HS-5 (cell line): Measurements from ENCODE around the gene NPHS2.
"Not testable (repeated sequence)": the region's sequence is repeated elsewhere in the genome, so short reads cannot be mapped to it uniquely, and the experiment has no call there.

Experiments
- DNase-seq: peaks from one replicate; pipeline ENCODE4 v3.0.0-alpha.2; 2012; ENCODE audit warnings: low read depth

Gene NPHS2

DNA sequence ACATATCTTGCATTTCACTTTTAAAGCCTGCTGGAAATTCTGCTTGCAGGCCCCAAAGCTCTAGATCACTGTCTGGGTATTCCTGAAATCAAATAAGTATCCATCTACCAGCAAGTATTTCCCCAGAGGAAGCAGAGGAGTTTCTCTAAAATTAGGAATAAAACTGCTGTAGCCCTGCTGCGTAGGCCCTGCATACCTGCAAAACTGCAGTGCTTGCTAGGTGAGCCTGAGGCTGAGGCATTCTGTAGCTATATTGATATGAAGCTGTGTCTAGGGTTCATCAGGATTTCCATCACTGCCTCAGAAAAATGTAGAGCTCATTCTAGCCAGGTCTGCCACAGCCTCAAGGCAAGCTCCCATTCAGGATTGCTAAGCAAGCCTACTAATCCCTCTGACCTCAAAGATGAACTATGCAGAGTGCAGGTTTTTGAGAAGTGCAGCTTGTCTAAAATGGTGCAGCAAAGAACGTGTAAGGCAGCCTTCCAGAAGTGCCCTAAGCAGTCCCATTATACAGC is 28.7 kb downstream of the NPHS2 start:
- DNase-seq, result no peak

- DNase-seq, result no peak
Observed at GRCh38 chr1:179545321-179545720, 30.4 kb downstream of the NPHS2 start.

- no peak for DNase-seq
Observed at GRCh38 chr1:179541774-179542173, 34.0 kb downstream of the NPHS2 start.

DNA sequence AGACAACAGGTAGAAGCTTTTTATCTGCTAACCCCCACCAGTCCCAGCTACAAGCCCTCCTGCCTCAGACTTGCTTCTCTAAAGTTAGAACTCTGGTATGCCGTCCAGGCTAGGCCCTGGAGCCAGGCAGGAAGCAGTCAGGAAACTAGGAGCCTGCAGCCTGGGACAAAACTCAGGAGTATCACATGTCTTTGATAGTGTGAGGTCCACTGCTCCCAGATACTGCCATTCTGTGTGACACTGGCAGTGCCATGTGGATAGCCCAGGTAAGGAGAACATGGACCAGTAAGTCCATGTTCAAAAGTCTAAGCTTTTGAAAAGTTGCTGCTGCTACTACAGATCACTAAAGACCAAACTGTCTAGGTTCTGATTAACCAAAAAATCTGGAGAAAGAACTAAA is 45.4 kb downstream of the NPHS2 start:
- DNase-seq, result no peak

DNA sequence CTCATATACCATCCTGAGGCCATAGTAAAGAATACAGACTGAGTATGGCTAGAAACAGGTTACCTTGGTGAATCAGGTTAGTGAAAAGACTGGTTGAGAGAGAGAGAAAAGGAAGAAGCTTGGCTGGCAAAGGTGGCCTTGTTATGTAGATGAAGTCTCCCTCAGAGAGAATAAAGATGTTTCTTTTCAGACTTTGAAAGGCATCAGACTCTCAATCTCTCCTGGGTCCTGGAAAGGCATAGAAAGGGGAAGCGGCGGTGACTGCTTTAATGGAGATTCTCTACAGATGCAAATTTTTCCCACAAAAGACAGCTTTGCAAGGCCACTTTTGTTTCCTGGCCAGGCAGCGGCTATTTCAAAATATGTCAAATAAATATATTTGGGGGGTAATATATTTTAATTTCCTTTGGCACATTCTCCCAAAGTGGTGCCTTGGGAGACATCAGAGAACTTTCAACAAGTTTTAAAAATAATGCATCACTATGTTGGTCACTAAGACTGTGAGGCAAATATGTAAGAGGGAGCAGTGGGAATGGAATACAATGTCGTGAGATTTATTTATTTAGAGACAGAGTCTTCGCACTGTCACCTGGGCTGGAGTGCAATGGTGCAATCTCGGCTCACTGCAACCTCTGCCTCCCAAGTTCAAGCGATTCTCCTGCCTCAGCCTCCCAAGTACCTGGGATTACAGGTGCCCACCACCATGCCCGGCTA is 46.1 kb downstream of the NPHS2 start:
- no peak for DNase-seq

DNA sequence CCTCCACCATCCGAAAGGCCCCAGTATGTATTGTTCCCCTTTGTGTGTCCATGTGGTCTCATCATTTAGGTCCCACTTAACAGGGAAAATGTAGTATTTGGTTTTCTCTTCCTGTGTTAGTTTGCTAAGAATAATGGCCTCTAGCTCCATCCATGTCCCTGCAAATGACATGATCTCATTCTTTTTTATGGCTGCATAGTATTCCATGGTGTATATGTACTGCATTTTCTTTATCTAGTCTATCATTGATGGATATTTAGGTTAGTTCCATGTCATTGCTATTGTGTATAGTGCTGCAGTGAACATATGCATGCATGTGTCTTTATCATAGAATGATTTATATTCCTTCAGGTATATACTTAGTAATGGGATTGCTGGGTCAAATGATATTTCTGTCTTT is 57.2 kb downstream of the NPHS2 start:
- not testable (repeated sequence) for DNase-seq

DNA sequence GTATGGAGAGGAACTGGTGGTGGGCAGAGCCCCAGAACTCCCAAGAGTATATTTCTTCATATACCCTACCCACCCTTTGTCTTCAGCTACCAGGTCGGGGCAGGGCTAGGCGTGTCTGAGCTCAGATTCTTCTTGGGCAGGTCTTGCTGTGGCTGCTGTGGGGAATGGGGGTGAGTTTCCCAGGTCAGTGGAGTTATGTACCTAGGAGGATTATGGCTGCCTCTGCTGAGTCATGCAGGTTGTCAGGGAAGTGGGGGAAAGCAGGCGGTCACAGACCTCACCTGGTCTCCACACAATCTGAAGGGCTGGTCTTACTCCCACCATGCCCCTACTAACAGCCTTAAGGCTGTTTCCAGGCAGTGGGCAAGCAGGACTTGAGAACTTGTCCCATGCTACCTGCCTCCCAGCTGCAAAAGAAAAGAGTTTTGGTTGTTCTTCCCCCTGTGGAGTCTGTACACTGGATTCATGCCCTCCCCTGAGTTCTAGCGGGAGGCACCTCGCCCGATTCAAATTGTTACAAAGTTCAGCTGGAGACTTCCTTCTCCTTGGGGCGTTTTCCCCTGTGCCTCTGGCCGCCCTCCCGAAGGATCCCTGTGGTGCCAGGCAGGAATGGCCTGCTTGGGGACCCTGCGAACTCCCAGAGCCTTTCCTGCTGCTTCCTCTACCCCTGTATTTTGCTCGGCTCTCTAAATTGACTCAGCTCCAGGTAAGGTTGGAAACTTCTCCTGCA is 58.6 kb downstream of the NPHS2 start:
- no peak for DNase-seq

DNA sequence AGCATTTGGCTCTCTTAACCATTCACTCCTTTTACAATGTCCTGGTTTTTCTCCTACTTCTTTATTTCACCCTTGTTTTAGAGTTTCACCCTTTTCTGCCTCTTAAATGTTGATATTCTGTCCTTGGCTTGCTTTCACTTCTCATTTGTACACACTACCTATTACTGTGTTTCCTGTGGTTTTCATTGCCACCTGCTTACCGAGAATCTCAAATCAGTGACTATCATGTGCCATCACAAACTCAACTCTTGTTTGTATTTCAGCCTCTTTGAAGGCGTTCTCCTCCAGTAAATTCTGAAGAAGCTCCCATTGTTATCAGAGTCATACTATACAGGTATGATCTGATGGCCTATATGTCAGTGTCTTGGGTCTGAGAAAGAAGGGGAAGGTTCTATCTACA is 65.7 kb downstream of the NPHS2 start:
- DNase-seq, result no peak

DNA sequence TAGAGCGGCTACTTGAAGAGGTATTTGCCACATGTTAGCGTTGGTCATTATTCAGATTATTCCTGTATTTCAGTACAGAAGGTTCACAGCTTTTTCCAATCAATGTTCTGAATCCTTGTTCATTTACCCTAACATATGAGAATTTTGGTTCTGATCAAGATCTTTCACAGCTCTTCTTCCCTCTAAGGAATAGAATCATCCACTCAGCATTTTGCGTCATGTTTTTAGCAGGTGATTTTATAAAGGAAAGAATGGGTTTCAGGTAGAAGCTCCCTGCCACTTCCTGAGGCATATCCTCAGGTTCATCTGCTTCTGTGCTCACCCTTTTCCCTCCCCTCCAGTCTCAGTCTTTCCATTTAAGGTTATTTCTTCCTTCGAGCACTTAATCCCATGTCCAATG is 66.4 kb downstream of the NPHS2 start:
- no peak for DNase-seq

- no peak for DNase-seq
Observed at GRCh38 chr1:179506199-179506598, 69.5 kb downstream of the NPHS2 start.
